CD14-positive monocyte (primary cell): Measurements from ENCODE around the gene OGN. TPM values are rescaled to one million over a fixed set of nuclear protein-coding genes. Genes with fewer than 3 reads are reported as not detected.

Source experiments
- DNase-seq, 3 donors: peaks; one replicate each; pipeline ENCODE4 v3.0.0-alpha.2; 2011 to 2022
- H2AFZ ChIP-seq: 2 replicates; pipeline ENCODE4 v1.6.0; 2012; ENCODE audit warnings: mild to moderate bottlenecking, low read depth, low read length, inconsistent platforms; ENCODE audit not compliant: insufficient read depth, poor library complexity, severe bottlenecking
- H3K27ac ChIP-seq, 2 donors: 1 replicate in 1 of 2; 2 replicates in 1 of 2; pipeline ENCODE4 v1.5.1; 2012 to 2013; ENCODE audit warnings: low read length in 2 of 2, control low read depth in 1 of 2, inconsistent platforms in 1 of 2, low read depth in 1 of 2, mild to moderate bottlenecking in 1 of 2
- H3K27me3 ChIP-seq, 2 donors: one replicate each; pipeline versions ENCODE4 v1.6.0 to v1.6.1; 2011 to 2013; ENCODE audit warnings: low read length in 2 of 2; ENCODE audit not compliant: control insufficient read depth in 2 of 2, insufficient read depth in 2 of 2
- H3K36me3 ChIP-seq, 2 donors: replicated peaks in 1 of 2; 1 replicate in 1 of 2; 2 replicates in 1 of 2; pipeline versions ENCODE4 v1.5.1 to v1.6.1; 2012 to 2013; ENCODE audit warnings: low read length in 2 of 2, control low read depth in 1 of 2, inconsistent platforms in 1 of 2, mild to moderate bottlenecking in 1 of 2; ENCODE audit not compliant: insufficient read depth in 2 of 2, control insufficient read depth in 1 of 2
- H3K4me1 ChIP-seq, 2 donors: 1 replicate in 1 of 2; 2 replicates in 1 of 2; pipeline versions ENCODE4 v1.5.1 to v1.6.1; 2012 to 2013; ENCODE audit warnings: low read length in 2 of 2, control low read depth in 1 of 2, inconsistent platforms in 1 of 2, mild to moderate bottlenecking in 1 of 2, moderate library complexity in 1 of 2; ENCODE audit not compliant: insufficient read depth in 2 of 2, control insufficient read depth in 1 of 2
- H3K4me2 ChIP-seq: replicated peaks from 2 replicates; pipeline ENCODE3; 2012; ENCODE audit warnings: low read length, moderate library complexity, mild to moderate bottlenecking; ENCODE audit not compliant: poor library complexity, severe bottlenecking; ENCODE audit errors: extremely low read depth
- H3K4me3 ChIP-seq, 3 experiments: fragments of 200-600 bp in 1 of 3; sonication (generic) in 1 of 3; replicated peaks in 1 of 3; 1 replicate in 2 of 3; 2 replicates in 1 of 3; pipeline ENCODE4 v1.5.1; 2011 to 2013; ENCODE audit warnings: low read length in 3 of 3, mild to moderate bottlenecking in 3 of 3, control low read depth in 2 of 3, low read depth in 2 of 3, inconsistent platforms in 1 of 3, moderate library complexity in 1 of 3
- H3K79me2 ChIP-seq: 2 replicates; pipeline ENCODE4 v1.6.0; 2012; ENCODE audit warnings: mild to moderate bottlenecking, control low read depth, inconsistent platforms, low read length, moderate library complexity; ENCODE audit not compliant: insufficient read depth
- H3K9ac ChIP-seq: 2 replicates; pipeline ENCODE4 v1.6.0; 2017; ENCODE audit warnings: low read length, mild to moderate bottlenecking; ENCODE audit not compliant: insufficient read depth, poor library complexity, severe bottlenecking
- H3K9me3 ChIP-seq, 2 donors: replicated peaks in 1 of 2; 1 replicate in 1 of 2; 2 replicates in 1 of 2; pipeline versions ENCODE4 v1.5.1 to v1.6.1; 2012 to 2013; ENCODE audit warnings: low read length in 2 of 2, control low read depth in 1 of 2; ENCODE audit not compliant: control insufficient read depth in 1 of 2, insufficient read depth in 1 of 2
- H4K20me1 ChIP-seq: 2 replicates; pipeline ENCODE4 v1.6.0; 2012; ENCODE audit warnings: mild to moderate bottlenecking, low read length, control low read depth, moderate library complexity; ENCODE audit not compliant: insufficient read depth
- H3K27ac Mint-ChIP-seq, 7 donors: one replicate each; pipeline ENCODE4 v1.8.0; 2020; ENCODE audit warnings: mild to moderate bottlenecking in 7 of 7, mixed read lengths in 7 of 7, moderate library complexity in 6 of 7, inconsistent platforms in 2 of 7
- H3K27me3 Mint-ChIP-seq, 3 donors: one replicate each; pipeline ENCODE4 v1.8.0; 2021 to 2022; ENCODE audit warnings: low read depth in 3 of 3, mild to moderate bottlenecking in 3 of 3, mixed read lengths in 3 of 3, moderate library complexity in 3 of 3, inconsistent platforms in 1 of 3
- H3K36me3 Mint-ChIP-seq, 2 donors: one replicate each; pipeline ENCODE4 v1.8.0; 2020; ENCODE audit warnings: mixed read lengths in 2 of 2, inconsistent platforms in 1 of 2, mild to moderate bottlenecking in 1 of 2
- H3K4me1 Mint-ChIP-seq: one replicate; pipeline ENCODE4 v1.8.0; 2020; ENCODE audit warnings: mild to moderate bottlenecking, mixed read lengths
- H3K4me3 Mint-ChIP-seq, 2 donors: one replicate each; pipeline ENCODE4 v1.8.0; 2020; ENCODE audit warnings: mild to moderate bottlenecking in 2 of 2, mixed read lengths in 2 of 2, moderate library complexity in 1 of 2
- H3K9me3 Mint-ChIP-seq, 7 donors: one replicate each; pipeline ENCODE4 v1.8.0; 2020 to 2022; ENCODE audit warnings: mixed read lengths in 7 of 7, mild to moderate bottlenecking in 6 of 7, moderate library complexity in 6 of 7, inconsistent platforms in 2 of 7
- CTCF ChIP-seq: fragments of 200-600 bp; IDR thresholded peaks from one replicate; pipeline ENCODE4 v1.8.0; 2022; ENCODE audit warnings: antibody characterized with exemption, mild to moderate bottlenecking
- WGBS: methylation state at CpG from one replicate; pipeline ENCODE4 v1.1.5; 2013; ENCODE audit warnings: missing lambda C conversion rate; ENCODE audit not compliant: insufficient coverage; 5-methylcytosine and 5-hydroxymethylcytosine counted together
- intact Hi-C, 2 donors: fragments of 100-400 bp; cut with micrococcal nuclease; formaldehyde crosslinking; loops; one replicate each; pipeline versions ENCODE4 v1.15.0 to v1.15.1; 2023
- polyA plus RNA-seq, 3 donors: library from polyadenylated mRNA; depleted of rRNA in 1 of 3; unstranded in 2 of 3; stranded (reverse) in 1 of 3; fragments of 300-500 nt in 2 of 3; fragments of >200 nt in 1 of 3; fragmentation: Illumina TruSeq in 2 of 3; gene quantifications; 1 replicate in 2 of 3; 2 replicates in 1 of 3; pipeline ENCODE4 v1.2.3, GENCODE V29; 2012 to 2021

Gene OGN
- polyA plus RNA-seq, 3 donors = not detected

DNA sequence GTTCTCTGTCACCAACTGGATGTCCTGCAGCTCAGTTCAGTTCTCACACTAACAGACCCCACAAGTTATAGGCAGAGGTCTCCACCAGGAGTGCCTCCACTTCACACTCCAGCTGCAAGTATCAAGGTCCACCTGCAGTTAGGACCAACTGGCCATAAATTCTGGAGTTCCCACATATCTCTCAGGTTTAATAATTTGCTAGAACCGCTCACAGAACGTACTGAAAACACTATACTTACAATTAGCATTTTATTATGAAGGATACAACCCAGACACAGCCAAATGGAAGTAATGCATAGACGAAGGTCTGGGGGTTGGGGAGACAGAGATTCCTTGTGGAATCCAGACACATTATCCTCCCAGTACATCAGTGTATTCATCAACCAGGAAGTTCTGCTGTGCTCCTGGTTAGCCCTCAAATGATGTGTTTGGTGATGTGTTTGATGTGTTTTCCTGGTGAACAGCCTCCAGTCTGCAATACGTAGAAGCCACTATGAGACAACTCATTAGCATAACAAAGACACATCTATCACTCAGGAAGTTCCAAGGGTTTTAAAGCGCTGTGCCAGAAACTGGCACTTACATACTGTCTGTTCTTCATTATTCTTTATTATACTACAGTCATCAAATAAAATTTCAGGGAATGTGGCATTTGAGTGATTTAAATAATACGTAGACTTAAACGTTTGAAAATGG, 25.4 kb downstream of the OGN start:
- Histone ChIP-seq H3K4me2 (no peak overlapping the region), H3K27me3 (no peaks in the 10 kb centered on the region), H3K36me3 (no peaks in the 10 kb centered on the region), H3K27ac (no peak overlapping the region), H3K4me3 (no peak overlapping the region), H3K9ac (no peak overlapping the region), H3K79me2 (no peaks in the 10 kb centered on the region), H3K4me1 (no peaks in the 10 kb centered on the region), H2AFZ (no peak overlapping the region), H4K20me1 (no peaks in the 10 kb centered on the region), H3K9me3 (peaks cover 0 to 7% of the 10 kb centered on the region in 2 donors)
- DNase-seq = no peak
- H3K27ac Mint-ChIP-seq = no peak overlapping the region
- H3K4me3 Mint-ChIP-seq = no peak overlapping the region
- peaks cover 0 to 1% (median 0%) of the 10 kb centered on the region in 3 donors for H3K27me3 Mint-ChIP-seq
- intact Hi-C loops = no loop called here
- peaks cover 3 to 18% (median 8%) of the 10 kb centered on the region in 7 donors for H3K9me3 Mint-ChIP-seq
- no peak for TF ChIP-seq CTCF
- no CpG with 5 or more reads among the region's 7 CpGs for WGBS
- H3K4me1 Mint-ChIP-seq = no peaks in the 10 kb centered on the region
- peaks cover 8 to 16% of the 10 kb centered on the region in 2 donors for H3K36me3 Mint-ChIP-seq

DNA sequence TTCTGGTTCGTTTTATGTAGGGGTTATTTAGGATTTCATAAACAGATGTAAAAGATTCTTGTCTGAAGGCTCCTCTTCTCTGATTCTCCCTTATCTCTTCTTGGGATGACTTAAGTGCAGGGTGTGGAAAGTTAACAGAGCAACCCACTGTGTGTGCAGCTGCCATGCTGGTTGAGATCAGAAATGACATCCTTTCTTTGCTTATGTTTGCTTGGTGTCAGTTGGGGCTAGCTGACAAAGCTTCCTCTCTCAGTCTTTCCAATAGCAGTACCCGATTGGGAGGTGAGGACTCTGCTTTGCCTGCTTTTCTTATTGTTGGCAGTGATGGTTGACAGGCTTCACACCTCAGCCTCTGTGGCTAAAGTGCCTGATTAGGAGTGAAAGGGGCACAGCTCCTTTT, 26.5 kb downstream of the OGN start:
- Histone ChIP-seq H3K27me3 (no peaks in the 10 kb centered on the region), H2AFZ (no peak overlapping the region), H3K4me1 (no peaks in the 10 kb centered on the region), H3K79me2 (no peaks in the 10 kb centered on the region), H3K4me3 (no peak overlapping the region), H4K20me1 (no peaks in the 10 kb centered on the region), H3K36me3 (no peaks in the 10 kb centered on the region), H3K4me2 (no peak overlapping the region), H3K9ac (no peak overlapping the region), H3K27ac (no peak overlapping the region), H3K9me3 (peaks cover 9 to 15% of the 10 kb centered on the region in 2 donors)
- TF ChIP-seq CTCF = no peak
- Mint-ChIP-seq H3K4me1 (no peaks in the 10 kb centered on the region), H3K36me3 (peaks cover 10 to 26% of the 10 kb centered on the region in 2 donors), H3K4me3 (no peak overlapping the region), H3K9me3 (peaks cover 8 to 27% (median 17%) of the 10 kb centered on the region in 7 donors), H3K27ac (no peak overlapping the region), H3K27me3 (peaks cover 0 to 1% (median 1%) of the 10 kb centered on the region in 3 donors)
- intact Hi-C loops = no loop called here
- DNase-seq = no peak
- WGBS = no CpG with 5 or more reads among the region's 2 CpGs
